Stimulated activated naive CD8-positive, alpha-beta T cell treated with anti-CD3 and anti-CD28 coated beads, Interleukin-15, Interleukin-2, amounts not matched to agents 100 ng/mL and 50 ng/mL, for 24 hours (primary cell): ENCODE measurements around the gene PAPPA.

Source experiments
- H3K27ac Mint-ChIP-seq: one replicate; pipeline ENCODE4 v1.8.0; 2021; ENCODE audit warnings: mild to moderate bottlenecking, mixed read lengths
- H3K27me3 Mint-ChIP-seq: one replicate; pipeline ENCODE4 v1.8.0; 2021; ENCODE audit warnings: mixed read lengths
- H3K36me3 Mint-ChIP-seq: one replicate; pipeline ENCODE4 v1.8.0; 2021; ENCODE audit warnings: low read depth, mixed read lengths
- H3K4me1 Mint-ChIP-seq: one replicate; pipeline ENCODE4 v1.8.0; 2021; ENCODE audit warnings: low read depth, mixed read lengths
- H3K4me3 Mint-ChIP-seq: one replicate; pipeline ENCODE4 v1.8.0; 2021; ENCODE audit warnings: mild to moderate bottlenecking, mixed read lengths
- H3K9me3 Mint-ChIP-seq: one replicate; pipeline ENCODE4 v1.8.0; 2021; ENCODE audit warnings: mixed read lengths

PAPPA gene, protein sequence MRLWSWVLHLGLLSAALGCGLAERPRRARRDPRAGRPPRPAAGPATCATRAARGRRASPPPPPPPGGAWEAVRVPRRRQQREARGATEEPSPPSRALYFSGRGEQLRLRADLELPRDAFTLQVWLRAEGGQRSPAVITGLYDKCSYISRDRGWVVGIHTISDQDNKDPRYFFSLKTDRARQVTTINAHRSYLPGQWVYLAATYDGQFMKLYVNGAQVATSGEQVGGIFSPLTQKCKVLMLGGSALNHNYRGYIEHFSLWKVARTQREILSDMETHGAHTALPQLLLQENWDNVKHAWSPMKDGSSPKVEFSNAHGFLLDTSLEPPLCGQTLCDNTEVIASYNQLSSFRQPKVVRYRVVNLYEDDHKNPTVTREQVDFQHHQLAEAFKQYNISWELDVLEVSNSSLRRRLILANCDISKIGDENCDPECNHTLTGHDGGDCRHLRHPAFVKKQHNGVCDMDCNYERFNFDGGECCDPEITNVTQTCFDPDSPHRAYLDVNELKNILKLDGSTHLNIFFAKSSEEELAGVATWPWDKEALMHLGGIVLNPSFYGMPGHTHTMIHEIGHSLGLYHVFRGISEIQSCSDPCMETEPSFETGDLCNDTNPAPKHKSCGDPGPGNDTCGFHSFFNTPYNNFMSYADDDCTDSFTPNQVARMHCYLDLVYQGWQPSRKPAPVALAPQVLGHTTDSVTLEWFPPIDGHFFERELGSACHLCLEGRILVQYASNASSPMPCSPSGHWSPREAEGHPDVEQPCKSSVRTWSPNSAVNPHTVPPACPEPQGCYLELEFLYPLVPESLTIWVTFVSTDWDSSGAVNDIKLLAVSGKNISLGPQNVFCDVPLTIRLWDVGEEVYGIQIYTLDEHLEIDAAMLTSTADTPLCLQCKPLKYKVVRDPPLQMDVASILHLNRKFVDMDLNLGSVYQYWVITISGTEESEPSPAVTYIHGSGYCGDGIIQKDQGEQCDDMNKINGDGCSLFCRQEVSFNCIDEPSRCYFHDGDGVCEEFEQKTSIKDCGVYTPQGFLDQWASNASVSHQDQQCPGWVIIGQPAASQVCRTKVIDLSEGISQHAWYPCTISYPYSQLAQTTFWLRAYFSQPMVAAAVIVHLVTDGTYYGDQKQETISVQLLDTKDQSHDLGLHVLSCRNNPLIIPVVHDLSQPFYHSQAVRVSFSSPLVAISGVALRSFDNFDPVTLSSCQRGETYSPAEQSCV (N-terminal part only)

GRCh38 chr9:116153765-116154333, at the start of gene PAPPA:
Gene PAPPA, plus strand, starts transcription at chr9:116153791. Its CDS starts 382 bp downstream, at chr9:116154173.
- peaks cover 18% of the 10 kb centered on the region for H3K4me1 Mint-ChIP-seq
- peaks cover 79% of the 10 kb centered on the region for H3K27me3 Mint-ChIP-seq
- H3K27ac Mint-ChIP-seq: no peak within 1 kb of the TSS
- H3K4me3 Mint-ChIP-seq: peak within 1 kb of the TSS; percentile 41
- H3K36me3 Mint-ChIP-seq: no peaks in the 10 kb centered on the region
- peaks cover 5% of the 10 kb centered on the region for H3K9me3 Mint-ChIP-seq

DNA sequence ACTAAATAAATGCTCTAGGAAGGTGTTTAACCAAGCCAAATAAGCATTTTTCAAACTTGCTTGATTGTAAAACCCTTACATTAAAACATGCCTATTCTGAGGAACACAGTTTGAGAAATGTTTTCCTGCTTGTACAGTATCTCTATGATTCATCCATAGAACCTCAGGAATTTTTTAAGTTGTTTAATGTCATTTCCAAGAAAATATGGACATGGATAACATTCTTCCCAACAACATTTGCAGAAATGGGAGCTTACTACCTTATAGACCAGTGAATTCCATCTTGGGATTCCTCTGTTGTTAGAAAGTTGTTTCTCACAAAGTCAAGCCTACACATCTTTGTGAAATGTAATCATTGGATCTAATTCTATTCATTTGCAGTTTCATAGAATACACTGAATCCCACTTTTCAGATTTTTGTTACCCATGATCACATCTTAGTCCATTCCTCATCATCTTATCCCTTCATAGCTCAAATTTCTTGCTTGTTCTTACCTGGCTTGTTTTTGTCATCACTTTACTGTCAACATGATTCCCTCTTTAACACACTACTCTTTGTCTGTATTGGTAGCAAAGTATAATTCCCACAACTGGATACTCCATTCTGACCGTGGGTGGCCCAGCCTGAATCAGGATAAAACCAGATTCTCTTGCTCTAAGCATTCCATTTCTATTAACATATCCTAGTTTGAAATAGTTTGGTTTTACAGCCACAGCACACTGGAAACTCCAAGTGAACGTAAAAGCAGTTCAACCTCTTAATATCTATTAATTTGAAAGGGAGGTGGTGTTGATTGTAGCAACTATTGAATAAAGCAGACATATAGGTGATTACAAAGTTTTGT, 49.4 kb upstream of the PAPPA start:
- Mint-ChIP-seq H3K9me3 (peaks cover 12% of the 10 kb centered on the region), H3K4me3 (no peak overlapping the region), H3K27me3 (no peaks in the 10 kb centered on the region), H3K4me1 (no peaks in the 10 kb centered on the region), H3K27ac (no peak overlapping the region), H3K36me3 (no peaks in the 10 kb centered on the region)

GRCh38 chr9:116112236-116112635, 41.4 kb upstream of the PAPPA start:
- Mint-ChIP-seq H3K36me3 (no peaks in the 10 kb centered on the region), H3K27ac (no peak overlapping the region), H3K4me1 (no peaks in the 10 kb centered on the region), H3K27me3 (no peaks in the 10 kb centered on the region), H3K9me3 (no peaks in the 10 kb centered on the region), H3K4me3 (no peak overlapping the region)

DNA sequence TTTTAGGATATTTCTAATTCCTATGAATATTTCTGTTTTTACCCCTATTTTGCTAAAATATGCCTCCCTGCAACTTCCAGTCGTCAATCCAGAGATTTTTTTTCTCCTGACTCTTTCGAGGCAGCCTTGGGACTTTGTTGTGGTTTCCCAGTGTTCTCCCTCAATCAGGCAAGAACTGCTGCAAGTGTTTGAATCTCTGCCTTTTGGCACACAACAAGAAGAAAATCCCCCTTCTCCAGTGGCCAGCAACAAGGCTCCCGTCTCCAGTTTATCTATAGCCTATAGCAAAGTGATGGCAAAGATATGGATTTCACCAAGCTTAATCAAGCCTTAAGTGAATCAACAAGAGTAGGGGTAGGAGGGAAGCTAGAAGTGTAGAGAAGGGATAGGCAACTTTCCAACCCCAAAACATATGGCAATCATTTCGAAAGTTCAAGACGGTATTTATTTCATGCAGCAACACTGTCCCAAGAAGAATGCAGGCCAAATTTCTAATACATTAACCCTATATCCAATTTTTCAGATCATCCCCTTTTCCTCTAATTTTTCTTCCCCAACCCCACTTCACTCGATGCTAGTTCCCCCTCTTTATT, 37.7 kb upstream of the PAPPA start:
- no peaks in the 10 kb centered on the region for H3K36me3 Mint-ChIP-seq
- no peak overlapping the region for H3K27ac Mint-ChIP-seq
- no peaks in the 10 kb centered on the region for H3K27me3 Mint-ChIP-seq
- peaks cover 4% of the 10 kb centered on the region for H3K9me3 Mint-ChIP-seq
- no peaks in the 10 kb centered on the region for H3K4me1 Mint-ChIP-seq
- H3K4me3 Mint-ChIP-seq: no peak overlapping the region

- Mint-ChIP-seq H3K4me3 (no peak overlapping the region), H3K27me3 (no peaks in the 10 kb centered on the region), H3K9me3 (peaks cover 8% of the 10 kb centered on the region), H3K4me1 (no peaks in the 10 kb centered on the region), H3K27ac (no peak overlapping the region), H3K36me3 (no peaks in the 10 kb centered on the region)
Measured at GRCh38 chr9:116116393-116116792, 37.2 kb upstream of the PAPPA start.

DNA sequence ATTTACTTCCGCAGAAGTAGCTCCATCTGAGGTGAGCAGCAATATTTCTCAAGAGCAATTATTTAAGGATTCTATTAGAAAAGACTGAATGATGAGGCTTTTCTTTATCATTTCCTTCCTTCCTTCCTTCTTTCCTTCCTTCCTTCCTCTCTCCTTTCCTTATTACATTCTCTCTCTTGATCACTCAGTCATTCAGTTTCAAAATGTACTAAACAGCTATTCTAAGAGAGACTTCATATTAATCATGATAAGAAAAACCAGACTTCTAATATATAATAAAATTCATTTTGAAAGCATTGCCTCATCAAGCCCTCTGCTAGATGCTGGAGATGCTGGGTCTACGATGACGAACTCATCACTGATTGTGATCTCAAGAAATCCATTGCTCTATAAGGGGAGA, 30.4 kb upstream of the PAPPA start:
- Mint-ChIP-seq H3K27ac (no peak overlapping the region), H3K4me3 (no peak overlapping the region), H3K36me3 (no peaks in the 10 kb centered on the region), H3K9me3 (peaks cover 12% of the 10 kb centered on the region), H3K4me1 (no peaks in the 10 kb centered on the region), H3K27me3 (no peaks in the 10 kb centered on the region)

DNA sequence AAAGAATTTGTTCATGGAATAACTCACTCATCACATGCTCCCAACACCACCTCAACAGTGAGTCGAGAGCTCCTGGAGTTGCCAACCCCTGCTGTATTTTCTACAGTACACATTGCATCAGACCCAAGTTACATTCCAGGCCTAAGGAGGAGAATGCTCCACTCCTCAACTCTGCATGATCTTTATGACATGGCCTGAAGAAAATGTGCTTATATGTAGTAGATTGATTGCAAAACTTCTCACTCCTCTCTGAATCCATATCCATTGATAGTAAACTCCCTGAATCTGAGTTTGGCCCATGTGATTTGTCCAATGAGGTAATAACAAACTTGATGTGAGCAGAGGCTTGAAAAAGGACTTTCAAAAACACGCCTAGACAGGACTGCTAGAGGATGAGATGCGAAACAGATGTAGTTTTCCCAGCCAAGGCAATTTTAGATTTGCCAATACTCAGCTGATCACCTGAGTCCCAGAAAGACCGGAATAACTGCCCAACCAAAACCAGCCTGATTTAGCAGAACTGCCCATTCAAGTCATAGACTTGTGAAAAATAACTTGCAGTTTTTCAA, 29.0 kb upstream of the PAPPA start:
- H3K36me3 Mint-ChIP-seq: no peaks in the 10 kb centered on the region
- H3K4me3 Mint-ChIP-seq: no peak overlapping the region
- H3K9me3 Mint-ChIP-seq: peaks cover 9% of the 10 kb centered on the region
- H3K27me3 Mint-ChIP-seq: peaks cover 3% of the 10 kb centered on the region
- no peak overlapping the region for H3K27ac Mint-ChIP-seq
- H3K4me1 Mint-ChIP-seq: no peaks in the 10 kb centered on the region

GRCh38 chr9:116133163-116133562, 20.4 kb upstream of the PAPPA start:
- no peaks in the 10 kb centered on the region for H3K4me1 Mint-ChIP-seq
- no peaks in the 10 kb centered on the region for H3K36me3 Mint-ChIP-seq
- H3K9me3 Mint-ChIP-seq: peaks cover 10% of the 10 kb centered on the region
- H3K4me3 Mint-ChIP-seq: no peak overlapping the region
- H3K27me3 Mint-ChIP-seq: peaks cover 6% of the 10 kb centered on the region
- H3K27ac Mint-ChIP-seq: no peak overlapping the region

DNA sequence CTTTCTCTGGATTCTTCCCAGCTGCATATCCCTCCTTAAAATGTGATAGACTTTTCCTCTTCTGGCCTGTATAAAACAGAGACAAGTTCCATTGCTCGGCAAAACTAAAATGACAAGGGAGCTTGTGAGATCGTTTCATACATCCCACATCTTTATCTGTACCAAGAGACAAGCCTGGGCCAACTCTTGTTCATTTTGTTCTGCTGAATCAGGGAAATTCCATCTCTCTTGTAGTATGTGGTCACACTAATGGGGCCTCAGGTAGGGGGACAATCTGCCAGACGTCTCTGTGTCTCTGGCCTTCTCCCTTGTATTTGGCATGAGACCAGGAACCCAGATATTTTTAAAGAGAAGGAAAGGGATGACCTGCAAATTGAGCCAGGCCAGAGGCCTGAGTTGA, 18.6 kb upstream of the PAPPA start:
- H3K4me1 Mint-ChIP-seq: no peaks in the 10 kb centered on the region
- no peak overlapping the region for H3K27ac Mint-ChIP-seq
- H3K36me3 Mint-ChIP-seq: no peaks in the 10 kb centered on the region
- H3K27me3 Mint-ChIP-seq: peaks cover 7% of the 10 kb centered on the region
- H3K4me3 Mint-ChIP-seq: no peak overlapping the region
- H3K9me3 Mint-ChIP-seq: peaks cover 9% of the 10 kb centered on the region

- peaks cover 5% of the 10 kb centered on the region for H3K27me3 Mint-ChIP-seq
- H3K36me3 Mint-ChIP-seq: no peaks in the 10 kb centered on the region
- H3K4me3 Mint-ChIP-seq: no peak overlapping the region
- no peak overlapping the region for H3K27ac Mint-ChIP-seq
- peaks cover 3% of the 10 kb centered on the region for H3K9me3 Mint-ChIP-seq
- no peaks in the 10 kb centered on the region for H3K4me1 Mint-ChIP-seq
Measured at GRCh38 chr9:116137010-116137409, 16.6 kb upstream of the PAPPA start.

GRCh38 chr9:116137581-116137980, 16.0 kb upstream of the PAPPA start:
- no peak overlapping the region for H3K4me3 Mint-ChIP-seq
- peaks cover 5% of the 10 kb centered on the region for H3K27me3 Mint-ChIP-seq
- H3K4me1 Mint-ChIP-seq: no peaks in the 10 kb centered on the region
- no peak overlapping the region for H3K27ac Mint-ChIP-seq
- H3K9me3 Mint-ChIP-seq: peaks cover 3% of the 10 kb centered on the region
- H3K36me3 Mint-ChIP-seq: no peaks in the 10 kb centered on the region

DNA sequence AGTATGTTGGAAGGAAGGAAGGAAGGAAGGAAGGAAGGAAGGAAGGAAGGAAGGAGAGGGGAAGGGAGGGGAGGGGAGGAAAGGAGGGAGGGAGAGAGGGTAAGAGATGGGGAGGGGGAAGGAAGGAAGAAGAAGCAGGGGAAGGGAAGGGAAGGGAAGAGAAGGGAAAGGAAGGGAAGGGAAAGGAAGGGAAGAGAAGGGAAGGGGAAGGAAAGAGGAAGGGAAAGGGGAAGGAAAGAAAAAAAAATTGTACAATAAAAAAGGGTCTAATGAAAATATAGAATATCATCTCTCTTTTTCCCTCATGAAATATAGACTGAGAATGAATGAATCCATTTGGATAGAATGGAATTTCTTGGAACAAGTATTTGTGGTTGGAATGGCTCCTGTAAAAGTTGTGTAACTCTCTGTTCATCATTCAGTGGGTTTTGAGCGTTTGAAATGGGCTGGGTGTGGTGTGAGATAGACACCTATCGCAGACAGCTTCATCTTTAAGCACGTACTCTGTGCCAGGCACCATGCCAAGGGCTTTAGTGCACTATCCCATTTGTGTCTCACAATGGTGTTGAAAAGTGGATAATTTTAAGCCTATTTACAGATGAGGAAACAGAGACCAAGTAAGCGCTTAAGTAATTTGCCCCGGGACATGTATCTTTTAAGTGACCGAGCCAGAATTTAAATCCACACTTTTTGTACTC, 11.6 kb upstream of the PAPPA start:
- Mint-ChIP-seq H3K4me3 (no peak overlapping the region), H3K36me3 (no peaks in the 10 kb centered on the region), H3K4me1 (no peaks in the 10 kb centered on the region), H3K27me3 (peaks cover 17% of the 10 kb centered on the region), H3K9me3 (peaks cover 4% of the 10 kb centered on the region), H3K27ac (no peak overlapping the region)
